SJCRH30 (cell line): ENCODE data around the gene EML1. TPM values are rescaled to one million over a fixed set of nuclear protein-coding genes. Genes with fewer than 3 reads are reported as not detected.

ENCODE experiments used
- DNase-seq, 2 experiments: peaks; one replicate each; pipeline ENCODE4 v3.0.0-alpha.2; 2015 to 2020
- H3K27ac ChIP-seq: fragments of 250-450 bp; sonication (Bioruptor Pico); 2 replicates; pipeline ENCODE4 v1.5.1; 2020; ENCODE audit warnings: mild to moderate bottlenecking, moderate library complexity
- H3K27me3 ChIP-seq: fragments of 250-450 bp; sonication (Bioruptor Pico); 2 replicates; pipeline ENCODE4 v1.5.1; 2020; ENCODE audit warnings: mild to moderate bottlenecking, moderate library complexity
- H3K36me3 ChIP-seq: fragments of 250-450 bp; sonication (Bioruptor Pico); 2 replicates; pipeline ENCODE4 v1.5.1; 2020; ENCODE audit warnings: mild to moderate bottlenecking, moderate library complexity
- H3K4me1 ChIP-seq: fragments of 250-450 bp; sonication (Bioruptor Pico); 2 replicates; pipeline ENCODE4 v1.5.1; 2020; ENCODE audit warnings: mild to moderate bottlenecking, moderate library complexity
- H3K4me3 ChIP-seq: fragments of 250-450 bp; sonication (Bioruptor Pico); 2 replicates; pipeline ENCODE4 v1.5.1; 2020; ENCODE audit warnings: mild to moderate bottlenecking, moderate library complexity
- H3K9me3 ChIP-seq: fragments of 250-450 bp; sonication (Bioruptor Pico); replicated peaks from 2 replicates; pipeline ENCODE4 v1.5.1; 2020; ENCODE audit warnings: mild to moderate bottlenecking, moderate library complexity
- total RNA-seq: library from RNA; depleted of rRNA; stranded (reverse); fragments of >200 nt; shearing (Covaris generic); gene quantifications from 2 replicates; pipeline ENCODE4 v1.2.3, GENCODE V29; 2014

Gene EML1
- total RNA-seq, 1 experiment from 2014 or later, result 10.8 TPM

GRCh38 chr14:99885649-99885958 lies 92.4 kb downstream of the EML1 start:
- no peak overlapping the region for H3K4me3 ChIP-seq
- H3K36me3 ChIP-seq, result no peaks in the 10 kb centered on the region
- DNase-seq, result no peak
- no peaks in the 10 kb centered on the region for H3K4me1 ChIP-seq
- no peaks in the 10 kb centered on the region for H3K9me3 ChIP-seq
- H3K27ac ChIP-seq, result no peak overlapping the region
- H3K27me3 ChIP-seq, result no peaks in the 10 kb centered on the region

- DNase-seq, result no peak
- Histone ChIP-seq H3K4me3 (no peak overlapping the region), H3K27ac (no peak overlapping the region), H3K4me1 (no peaks in the 10 kb centered on the region), H3K27me3 (no peaks in the 10 kb centered on the region), H3K9me3 (no peaks in the 10 kb centered on the region), H3K36me3 (no peaks in the 10 kb centered on the region)
Measured at GRCh38 chr14:99887407-99887806, 94.2 kb downstream of the EML1 start.

- no peaks in the 10 kb centered on the region for H3K27me3 ChIP-seq
- no peaks in the 10 kb centered on the region for H3K36me3 ChIP-seq
- DNase-seq, result no peak
- no peak overlapping the region for H3K27ac ChIP-seq
- H3K4me1 ChIP-seq, result no peaks in the 10 kb centered on the region
- no peak overlapping the region for H3K4me3 ChIP-seq
- no peaks in the 10 kb centered on the region for H3K9me3 ChIP-seq
Measured at GRCh38 chr14:99888149-99888548, 94.9 kb downstream of the EML1 start.

GRCh38 chr14:99889268-99889667 lies 96.1 kb downstream of the EML1 start:
- Histone ChIP-seq H3K4me3 (no peak overlapping the region), H3K27ac (no peak overlapping the region), H3K36me3 (no peaks in the 10 kb centered on the region), H3K27me3 (no peaks in the 10 kb centered on the region), H3K9me3 (no peaks in the 10 kb centered on the region), H3K4me1 (no peaks in the 10 kb centered on the region)
- no peak for DNase-seq

GRCh38 chr14:99891266-99891665 lies 98.1 kb downstream of the EML1 start:
- no peaks in the 10 kb centered on the region for H3K9me3 ChIP-seq
- DNase-seq, result no peak

GRCh38 chr14:99891900-99892299 lies 98.7 kb downstream of the EML1 start:
- Histone ChIP-seq H3K9me3 (no peaks in the 10 kb centered on the region), H3K27me3 (no peaks in the 10 kb centered on the region), H3K36me3 (no peaks in the 10 kb centered on the region), H3K4me3 (no peak overlapping the region), H3K27ac (no peak overlapping the region), H3K4me1 (no peaks in the 10 kb centered on the region)
- no peak for DNase-seq

More at GRCh38 chr14:99891266-99891665, 98.1 kb downstream of the EML1 start:
- H3K36me3 ChIP-seq, result no peaks in the 10 kb centered on the region
- H3K27me3 ChIP-seq, result no peaks in the 10 kb centered on the region
- H3K4me1 ChIP-seq, result no peaks in the 10 kb centered on the region
- no peak overlapping the region for H3K4me3 ChIP-seq
- H3K27ac ChIP-seq, result no peak overlapping the region

- DNase-seq, result no peak
- Histone ChIP-seq H3K4me1 (no peaks in the 10 kb centered on the region), H3K4me3 (no peak overlapping the region), H3K36me3 (no peaks in the 10 kb centered on the region), H3K27ac (no peak overlapping the region), H3K27me3 (no peaks in the 10 kb centered on the region), H3K9me3 (no peaks in the 10 kb centered on the region)
Measured at GRCh38 chr14:99892406-99892805, 99.2 kb downstream of the EML1 start.

GRCh38 chr14:99896361-99896760 lies 103.1 kb downstream of the EML1 start:
- no peaks in the 10 kb centered on the region for H3K9me3 ChIP-seq
- no peaks in the 10 kb centered on the region for H3K36me3 ChIP-seq
- no peaks in the 10 kb centered on the region for H3K4me1 ChIP-seq
- no peaks in the 10 kb centered on the region for H3K27me3 ChIP-seq
- DNase-seq, result no peak
- no peak overlapping the region for H3K27ac ChIP-seq
- no peak overlapping the region for H3K4me3 ChIP-seq

- peak in 1 of 2 experiments; percentile 35 for DNase-seq
- Histone ChIP-seq H3K27ac (no peak overlapping the region), H3K36me3 (no peaks in the 10 kb centered on the region), H3K4me1 (no peaks in the 10 kb centered on the region), H3K27me3 (no peaks in the 10 kb centered on the region), H3K9me3 (no peaks in the 10 kb centered on the region), H3K4me3 (no peak overlapping the region)
Measured at GRCh38 chr14:99899578-99900178, 106.5 kb downstream of the EML1 start.

- no peaks in the 10 kb centered on the region for H3K27me3 ChIP-seq
- H3K36me3 ChIP-seq, result no peaks in the 10 kb centered on the region
- no peaks in the 10 kb centered on the region for H3K4me1 ChIP-seq
- no peak for DNase-seq
- H3K27ac ChIP-seq, result no peak overlapping the region
- no peaks in the 10 kb centered on the region for H3K9me3 ChIP-seq
- H3K4me3 ChIP-seq, result no peak overlapping the region
Measured at GRCh38 chr14:99902925-99903324, 109.7 kb downstream of the EML1 start.

- Histone ChIP-seq H3K9me3 (no peaks in the 10 kb centered on the region), H3K36me3 (no peaks in the 10 kb centered on the region), H3K27me3 (no peaks in the 10 kb centered on the region), H3K4me3 (no peak overlapping the region), H3K27ac (no peak overlapping the region), H3K4me1 (no peaks in the 10 kb centered on the region)
- no peak for DNase-seq
Measured at GRCh38 chr14:99904506-99904905, 111.3 kb downstream of the EML1 start.

GRCh38 chr14:99905121-99905520 lies 111.9 kb downstream of the EML1 start:
- H3K27ac ChIP-seq, result no peak overlapping the region
- no peak for DNase-seq
- H3K36me3 ChIP-seq, result no peaks in the 10 kb centered on the region
- no peaks in the 10 kb centered on the region for H3K4me1 ChIP-seq
- no peaks in the 10 kb centered on the region for H3K9me3 ChIP-seq
- no peak overlapping the region for H3K4me3 ChIP-seq
- no peaks in the 10 kb centered on the region for H3K27me3 ChIP-seq

- Histone ChIP-seq H3K4me3 (no peak overlapping the region), H3K27ac (no peak overlapping the region), H3K4me1 (0 out of 2 replicates have a peak, but pooled peaks cover 4% of the 10 kb centered on the region), H3K27me3 (no peaks in the 10 kb centered on the region), H3K36me3 (no peaks in the 10 kb centered on the region), H3K9me3 (no peaks in the 10 kb centered on the region)
- no peak for DNase-seq
Measured at GRCh38 chr14:99907761-99908652, 114.8 kb downstream of the EML1 start.

GRCh38 chr14:99908653-99909250 lies 115.5 kb downstream of the EML1 start:
- H3K4me3 ChIP-seq, result no peak overlapping the region
- no peaks in the 10 kb centered on the region for H3K27me3 ChIP-seq
- no peaks in the 10 kb centered on the region for H3K36me3 ChIP-seq
- no peak for DNase-seq
- no peaks in the 10 kb centered on the region for H3K9me3 ChIP-seq
- 0 out of 2 replicates have a peak, but pooled peaks cover 4% of the 10 kb centered on the region for H3K4me1 ChIP-seq
- H3K27ac ChIP-seq, result no peak overlapping the region

GRCh38 chr14:99909513-99910064 lies 116.4 kb downstream of the EML1 start:
- Histone ChIP-seq H3K27ac (no peak overlapping the region), H3K27me3 (no peaks in the 10 kb centered on the region), H3K4me1 (0 out of 2 replicates have a peak, but pooled peaks cover 4% of the 10 kb centered on the region), H3K4me3 (no peak overlapping the region), H3K36me3 (no peaks in the 10 kb centered on the region), H3K9me3 (no peaks in the 10 kb centered on the region)
- no peak for DNase-seq
